ENCODE results near the gene ZIM2. TPM values are rescaled to one million over a fixed set of nuclear protein-coding genes. Genes with fewer than 3 reads are reported as not detected.

Gene ZIM2
- total and polyA plus RNA-seq, 2 experiments from 2014 or later, result not detected

- Histone ChIP-seq H3K9me2 (ENCODE audit: insufficient read depth) (no peaks in the 10 kb centered on the region), H3K27me3 (ENCODE audit: insufficient read depth) (no peaks in the 10 kb centered on the region), H2AFZ (no peak overlapping the region), H3K4me3 (no peak overlapping the region), H3K36me3 (ENCODE audit: insufficient read depth) (peaks cover 6% of the 10 kb centered on the region; the same call in 1 of the 2 replicates), H3K27ac (ENCODE audit: low read depth) (no peak overlapping the region), H3K79me2 (replicated peaks; ENCODE audit: insufficient read depth) (no peaks in the 10 kb centered on the region), H3K4me2 (no peak overlapping the region), H4K20me1 (replicated peaks; ENCODE audit: insufficient read depth) (no peaks in the 10 kb centered on the region), H3K4me1 (ENCODE audit: insufficient read depth) (no peaks in the 10 kb centered on the region), H3F3A (replicated peaks; ENCODE audit: low read depth) (no peaks in the 10 kb centered on the region)
- Mint-ChIP-seq H3K36me3 (ENCODE audit: low read depth) (peaks cover 32% of the 10 kb centered on the region), H3K27ac (no peak overlapping the region), H3K4me3 (no peak overlapping the region), H3K27me3 (ENCODE audit: insufficient read depth, low read depth, poor library complexity) (no peaks in the 10 kb centered on the region), H3K9me3 (peaks cover 100% of the 10 kb centered on the region), H3K4me1 (no peaks in the 10 kb centered on the region)
- ATAC-seq (no peak), DNase-seq (ENCODE audit: low spot score) (no peak)
- no peak for TF ChIP-seq REST (IDR thresholded peaks at IDR 0.05; ENCODE audit: unreplicated experiment)
- TF ChIP-seq ZNF114 (CRISPR knock-in tag; IDR thresholded peaks at IDR 0.05), result no peak
- TF ChIP-seq CREB1 (CRISPR knock-in tag; IDR thresholded peaks at IDR 0.05; ENCODE audit: low read depth), result no peak
- no peak for TF ChIP-seq STAT1 (IDR thresholded peaks at IDR 0.05; ENCODE audit: unreplicated experiment)
- TF ChIP-seq EZH2phosphoT487 (IDR thresholded peaks at IDR 0.05; ENCODE audit: unreplicated experiment), result no peak
- no peak for TF ChIP-seq NANOG (IDR thresholded peaks at IDR 0.05; ENCODE audit: borderline replicate concordance)
- no peak for TF ChIP-seq ZNF331 (CRISPR knock-in tag; IDR thresholded peaks at IDR 0.05; ENCODE audit: low read depth)
- no peak for TF ChIP-seq ETS1 (IDR thresholded peaks at IDR 0.05)
- no peak for TF ChIP-seq POLR2AphosphoS5 (IDR thresholded peaks at IDR 0.05; ENCODE audit: low read depth)
- no peak for TF ChIP-seq JUNB (IDR thresholded peaks at IDR 0.05; ENCODE audit: unreplicated experiment)
These were observed 12.8 kb downstream of the ZIM2 start for GRCh38 chr19:56827708-56828107.

GRCh38 chr19:56823956-56824355 is 16.6 kb downstream of the ZIM2 start:
- H3K9me3 Mint-ChIP-seq, result peaks cover 100% of the 10 kb centered on the region
- H4K20me1 ChIP-seq (replicated peaks; ENCODE audit: insufficient read depth), result no peaks in the 10 kb centered on the region
- no peak for TF ChIP-seq EZH2phosphoT487 (IDR thresholded peaks at IDR 0.05; ENCODE audit: unreplicated experiment)
- no peak for TF ChIP-seq ETS1 (IDR thresholded peaks at IDR 0.05)
- no peak for TF ChIP-seq ZNF331 (CRISPR knock-in tag; IDR thresholded peaks at IDR 0.05; ENCODE audit: low read depth)
- TF ChIP-seq ZNF462 (CRISPR knock-in tag; IDR thresholded peaks at IDR 0.05), result no peak

More at GRCh38 chr19:56823956-56824355, 16.6 kb downstream of the ZIM2 start:
- H3K79me2 ChIP-seq (replicated peaks; ENCODE audit: insufficient read depth), result no peaks in the 10 kb centered on the region
- H2AFZ ChIP-seq, result no peak overlapping the region
- DNase-seq (ENCODE audit: low spot score), result no peak
- Mint-ChIP-seq H3K36me3 (ENCODE audit: low read depth) (peaks cover 40% of the 10 kb centered on the region), H3K27ac (no peak overlapping the region), H3K4me1 (no peaks in the 10 kb centered on the region), H3K4me3 (no peak overlapping the region), H3K27me3 (ENCODE audit: insufficient read depth, low read depth, poor library complexity) (peaks cover 2% of the 10 kb centered on the region)
- no peak overlapping the region for H3K27ac ChIP-seq (ENCODE audit: low read depth)
- H3F3A ChIP-seq (replicated peaks; ENCODE audit: low read depth), result no peaks in the 10 kb centered on the region
- no peaks in the 10 kb centered on the region for H3K9me2 ChIP-seq (ENCODE audit: insufficient read depth)
- no peak overlapping the region for H3K4me2 ChIP-seq
- ATAC-seq, result no peak
- H3K36me3 ChIP-seq (ENCODE audit: insufficient read depth), result peaks cover 9% of the 10 kb centered on the region; the same call in 1 of the 2 replicates
- H3K27me3 ChIP-seq (ENCODE audit: insufficient read depth), result no peaks in the 10 kb centered on the region
- H3K4me3 ChIP-seq, result no peak overlapping the region
- H3K4me1 ChIP-seq (ENCODE audit: insufficient read depth), result no peaks in the 10 kb centered on the region
